GM10248 (cell line): ENCODE data around the gene UNC5A.

Experiments
- CTCF ChIA-PET: fragments of 300-600 bp; sonication (Branson Sonifier 250); formaldehyde crosslinking; extraction: SDS; loops from one replicate; lab custom pipeline; 2021; ENCODE audit warnings: antibody characterized with exemption; lab: Yijun Ruan, JAX
- POLR2A ChIA-PET: fragments of 350-650 bp; sonication (Branson Sonifier 250); formaldehyde crosslinking; extraction: SDS; loops from one replicate; lab custom pipeline; 2020; ENCODE audit warnings: antibody characterized with exemption; lab: Yijun Ruan, JAX
- DNase-seq: peaks from one replicate; pipeline ENCODE4 v3.0.0; 2012; ENCODE audit errors: extremely low spot score
- CTCF ChIP-seq: IDR thresholded peaks from 2 replicates; pipeline ENCODE4 v1.5.1; 2012; ENCODE audit warnings: mild to moderate bottlenecking, low read depth; ENCODE audit errors: extremely low read depth, missing control alignments, control extremely low read depth

The UNC5A gene

DNA sequence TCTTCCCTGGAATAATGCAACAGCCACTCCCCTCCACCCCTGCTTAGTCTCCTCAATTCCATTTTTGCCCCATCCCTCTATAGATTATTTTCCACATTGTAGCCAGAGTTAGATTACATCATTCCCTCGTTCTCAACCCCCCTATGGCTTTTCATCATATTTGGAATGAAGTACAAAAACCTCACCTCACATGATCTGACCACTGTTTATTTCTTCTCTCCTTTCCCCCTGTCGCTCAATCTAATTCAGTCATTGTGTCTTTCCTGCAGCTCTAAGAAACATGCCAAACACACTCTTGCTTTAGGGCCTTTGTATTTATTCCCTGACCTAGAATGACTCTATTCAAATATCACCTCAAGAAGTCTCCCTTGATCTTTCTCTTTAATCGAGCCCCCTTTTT is 111.4 kb downstream of the UNC5A start:
- CTCF ChIA-PET = no interaction called here
- POLR2A ChIA-PET = interaction anchor here (0.6 kb wide), 1 partner anchor 9 kb away, joined by 3 read pairs; no protein-coding TSS in a partner anchor
- no peak for TF ChIP-seq CTCF
- DNase-seq = no peak

DNA sequence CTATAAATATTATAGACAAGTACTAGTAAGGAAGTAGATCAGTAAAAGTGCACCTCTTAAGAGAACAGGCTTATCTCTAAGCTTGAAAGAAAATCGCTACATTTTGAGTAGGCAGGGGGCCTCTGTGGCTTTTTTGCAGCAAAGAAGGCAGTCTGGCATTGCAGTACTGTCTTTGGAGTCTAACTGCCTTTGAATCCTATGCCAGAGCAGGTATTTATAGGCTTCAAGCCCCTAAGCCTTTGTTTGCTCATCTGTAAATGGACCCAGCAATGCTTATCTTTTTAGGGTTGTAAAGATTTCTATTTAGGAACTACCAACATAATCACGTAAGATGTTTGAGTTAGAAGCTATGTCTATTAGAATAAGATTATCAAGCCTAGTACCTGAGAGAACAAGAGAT is 112.5 kb downstream of the UNC5A start:
- CTCF ChIA-PET = no interaction called here
- no peak for DNase-seq
- POLR2A ChIA-PET = no interaction called here
- no peak for TF ChIP-seq CTCF

GRCh38 chr5:176927562-176927961 is 117.2 kb downstream of the UNC5A start:
- DNase-seq = no peak
- TF ChIP-seq CTCF = no peak
- ChIA-PET CTCF (interaction anchor here (1.3 kb wide), 1 partner anchor 13 kb away, joined by 3 read pairs; no protein-coding TSS in a partner anchor), POLR2A (interaction anchor here (0.7 kb wide), 1 partner anchor 197 kb away, joined by 6 read pairs; no protein-coding TSS in a partner anchor)

DNA sequence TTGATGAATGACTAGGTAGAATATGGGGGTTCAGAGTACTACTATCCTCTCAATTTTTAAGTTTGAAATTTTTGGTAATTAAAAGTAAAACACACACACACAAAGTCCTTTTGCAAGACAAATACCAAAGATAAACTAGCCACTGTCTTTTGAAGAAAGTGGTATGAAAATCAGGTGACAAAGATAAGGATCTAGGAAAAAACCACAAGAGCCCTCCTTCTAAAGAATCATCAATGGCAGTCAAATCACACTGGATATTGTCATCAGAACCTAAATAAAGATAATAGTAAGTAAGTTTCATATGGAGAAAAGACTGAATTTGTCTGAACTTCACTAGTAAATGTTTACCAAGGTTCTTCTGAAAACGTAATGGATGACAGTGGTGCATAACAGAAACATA is 119.3 kb downstream of the UNC5A start:
- TF ChIP-seq CTCF = no peak
- ChIA-PET CTCF (interaction anchor here (1.0 to 1.8 kb wide), 2 partner anchors 12 to 17 kb away, joined by 3 to 6 read pairs; no protein-coding TSS in a partner anchor), POLR2A (no interaction called here)
- DNase-seq = no peak
